Neuronal stem cell (in vitro differentiated cells): Measurements from ENCODE around the gene DSP.

Experiments used
- DNase-seq: peaks from one replicate; pipeline ENCODE4 v3.0.0-alpha.2; 2013; ENCODE audit warnings: low spot score
- H2AFZ ChIP-seq: one replicate; pipeline ENCODE4 v1.6.1; 2013; ENCODE audit warnings: mild to moderate bottlenecking, low read length, inconsistent platforms
- H2AK5ac ChIP-seq: 2 replicates; pipeline ENCODE4 v1.6.1; 2013; ENCODE audit warnings: low read depth, mild to moderate bottlenecking, inconsistent platforms, low read length, moderate library complexity, mixed read lengths
- H2BK120ac ChIP-seq: 2 replicates; pipeline ENCODE4 v1.6.1; 2013; ENCODE audit warnings: low read depth, mild to moderate bottlenecking, inconsistent platforms, low read length, moderate library complexity, mixed read lengths
- H2BK12ac ChIP-seq: one replicate; pipeline ENCODE4 v1.6.1; 2013; ENCODE audit warnings: low read length, inconsistent platforms
- H2BK15ac ChIP-seq: 2 replicates; pipeline ENCODE4 v1.6.1; 2013; ENCODE audit warnings: mild to moderate bottlenecking, low read length, inconsistent platforms, mixed read lengths
- H2BK5ac ChIP-seq: one replicate; pipeline ENCODE4 v1.6.1; 2013; ENCODE audit warnings: inconsistent platforms, mild to moderate bottlenecking, low read length, moderate library complexity
- H3K14ac ChIP-seq: one replicate; pipeline ENCODE4 v1.6.1; 2013; ENCODE audit warnings: low read length, inconsistent platforms
- H3K18ac ChIP-seq: 2 replicates; pipeline ENCODE4 v1.6.1; 2013; ENCODE audit warnings: low read length, inconsistent platforms
- H3K23ac ChIP-seq: 2 replicates; pipeline ENCODE4 v1.6.1; 2013; ENCODE audit warnings: low read depth, mild to moderate bottlenecking, mixed read lengths, low read length, inconsistent platforms; ENCODE audit not compliant: poor library complexity
- H3K27ac ChIP-seq: replicated peaks from 3 replicates; pipeline ENCODE4 v1.5.1; 2013; ENCODE audit warnings: low read length, inconsistent platforms
- H3K27me3 ChIP-seq, 3 experiments: 2 replicates each; pipeline ENCODE4 v1.6.1; 2013; ENCODE audit warnings: low read length in 3 of 3, mild to moderate bottlenecking in 2 of 3, inconsistent platforms in 1 of 3, low read depth in 1 of 3, mixed read lengths in 1 of 3, moderate library complexity in 1 of 3; ENCODE audit not compliant: control insufficient read depth in 3 of 3, insufficient read depth in 3 of 3
- H3K36me3 ChIP-seq, 2 donors: replicated peaks in 1 of 2; 2 replicates each; pipeline ENCODE4 v1.6.1; 2013; ENCODE audit warnings: low read length in 2 of 2; ENCODE audit not compliant: control insufficient read depth in 2 of 2, insufficient read depth in 2 of 2
- H3K4ac ChIP-seq: 2 replicates; pipeline ENCODE4 v1.6.1; 2013; ENCODE audit warnings: inconsistent platforms, mild to moderate bottlenecking, low read length, moderate library complexity
- H3K4me1 ChIP-seq, 2 donors: 1 replicate in 1 of 2; 2 replicates in 1 of 2; pipeline ENCODE4 v1.6.1; 2013; ENCODE audit warnings: low read length in 2 of 2, low read depth in 1 of 2; ENCODE audit not compliant: control insufficient read depth in 2 of 2, insufficient read depth in 1 of 2
- H3K4me2 ChIP-seq: one replicate; pipeline ENCODE4 v1.6.1; 2013; ENCODE audit warnings: mild to moderate bottlenecking, low read length, inconsistent platforms; ENCODE audit not compliant: insufficient read depth, poor library complexity, severe bottlenecking
- H3K4me3 ChIP-seq, 2 donors: 2 replicates each; pipeline ENCODE4 v1.5.1; 2013; ENCODE audit warnings: low read length in 2 of 2, mild to moderate bottlenecking in 2 of 2, inconsistent platforms in 1 of 2, moderate library complexity in 1 of 2
- H3K79me1 ChIP-seq: one replicate; pipeline ENCODE4 v1.6.1; 2013; ENCODE audit warnings: low read depth, mild to moderate bottlenecking, inconsistent platforms, low read length, moderate library complexity
- H3K9ac ChIP-seq: one replicate; pipeline ENCODE4 v1.6.1; 2013; ENCODE audit warnings: mild to moderate bottlenecking, low read depth, low read length, inconsistent platforms; ENCODE audit not compliant: poor library complexity
- H3K9me3 ChIP-seq, 2 donors: replicated peaks in 1 of 2; 2 replicates each; pipeline versions ENCODE3 to v1.6.1; 2013; ENCODE audit warnings: low read length in 2 of 2, mild to moderate bottlenecking in 2 of 2, inconsistent platforms in 1 of 2, low read depth in 1 of 2, mixed read lengths in 1 of 2, moderate library complexity in 1 of 2; ENCODE audit not compliant: control insufficient read depth in 2 of 2, insufficient read depth in 1 of 2
- H4K8ac ChIP-seq: one replicate; pipeline ENCODE4 v1.6.1; 2013; ENCODE audit warnings: low read depth, mild to moderate bottlenecking, inconsistent platforms, low read length, moderate library complexity
- H4K91ac ChIP-seq: one replicate; pipeline ENCODE4 v1.6.1; 2013; ENCODE audit warnings: low read length, low read depth, mild to moderate bottlenecking, inconsistent platforms; ENCODE audit not compliant: poor library complexity
- WGBS, 2 donors: extraction: QIAGEN DNeasy Blood & Tissue Kit; methylation state at CpG; one replicate each; pipeline ENCODE4 v1.1.7; 2013; ENCODE audit warnings: missing lambda C conversion rate in 2 of 2, mixed read lengths in 1 of 2; ENCODE audit not compliant: insufficient read length in 2 of 2, insufficient replicate concordance in 1 of 2; ENCODE audit errors: extremely low coverage in 2 of 2; 5-methylcytosine and 5-hydroxymethylcytosine counted together

DSP gene

GRCh38 chr6:7515363-7515762, 26.1 kb upstream of the DSP start:
- Histone ChIP-seq H3K4ac (no peak overlapping the region), H3K4me2 (no peak overlapping the region), H4K91ac (no peak overlapping the region), H3K36me3 (no peaks in the 10 kb centered on the region), H3K79me1 (no peaks in the 10 kb centered on the region), H4K8ac (no peak overlapping the region), H3K18ac (no peak overlapping the region), H3K27me3 (peaks cover 0 to 27% (median 0%) of the 10 kb centered on the region in 3 experiments), H2AFZ (no peak overlapping the region), H3K23ac (no peak overlapping the region), H3K4me3 (no peak overlapping the region), H2BK120ac (no peak overlapping the region), H3K9ac (no peak overlapping the region), H3K9me3 (no peaks in the 10 kb centered on the region), H3K14ac (no peak overlapping the region), H2BK5ac (no peak overlapping the region), H3K27ac (no peak overlapping the region), H2BK15ac (no peak overlapping the region), H3K4me1 (no peaks in the 10 kb centered on the region), H2AK5ac (no peak overlapping the region), H2BK12ac (no peak overlapping the region)
- DNase-seq, result no peak
- WGBS, 2 donors, result no CpG with 5 or more reads among the region's 2 CpGs

- Histone ChIP-seq H2BK12ac (no peak overlapping the region), H3K4me1 (no peaks in the 10 kb centered on the region), H3K9ac (no peak overlapping the region), H4K91ac (no peak overlapping the region), H3K4me2 (no peak overlapping the region), H2BK120ac (no peak overlapping the region), H3K36me3 (no peaks in the 10 kb centered on the region), H3K14ac (no peak overlapping the region), H3K4me3 (no peak overlapping the region), H3K23ac (no peak overlapping the region), H3K79me1 (no peaks in the 10 kb centered on the region), H3K9me3 (no peaks in the 10 kb centered on the region), H3K18ac (no peak overlapping the region), H4K8ac (no peak overlapping the region), H3K4ac (no peak overlapping the region), H2BK15ac (no peak overlapping the region), H2BK5ac (no peak overlapping the region), H3K27me3 (peaks cover 0 to 23% (median 0%) of the 10 kb centered on the region in 3 experiments), H3K27ac (no peak overlapping the region), H2AK5ac (no peak overlapping the region), H2AFZ (no peak overlapping the region)
- WGBS, 2 donors, result no CpG with 5 or more reads among the region's 8 CpGs
- DNase-seq, result no peak
Observed at GRCh38 chr6:7518877-7519276, 22.6 kb upstream of the DSP start.

- no peak overlapping the region for H3K18ac ChIP-seq
- H4K91ac ChIP-seq, result no peak overlapping the region
- H2AK5ac ChIP-seq, result no peak overlapping the region
- H2AFZ ChIP-seq, result no peak overlapping the region
- no peaks in the 10 kb centered on the region for H3K9me3 ChIP-seq
- H3K36me3 ChIP-seq, result no peaks in the 10 kb centered on the region
- no peak overlapping the region for H3K4ac ChIP-seq
- H2BK120ac ChIP-seq, result no peak overlapping the region
- H2BK15ac ChIP-seq, result no peak overlapping the region
- no peaks in the 10 kb centered on the region for H3K79me1 ChIP-seq
- H3K27me3 ChIP-seq, result peaks cover 0 to 22% (median 0%) of the 10 kb centered on the region in 3 experiments
- H3K23ac ChIP-seq, result no peak overlapping the region
- no peak for DNase-seq
- H4K8ac ChIP-seq, result no peak overlapping the region
- H2BK5ac ChIP-seq, result no peak overlapping the region
- no peak overlapping the region for H3K27ac ChIP-seq
- no peak overlapping the region for H3K4me3 ChIP-seq
- H3K9ac ChIP-seq, result no peak overlapping the region
- no peak overlapping the region for H3K14ac ChIP-seq
- H2BK12ac ChIP-seq, result no peak overlapping the region
- H3K4me1 ChIP-seq, result peaks cover 0 to 5% of the 10 kb centered on the region in 2 donors
- H3K4me2 ChIP-seq, result no peak overlapping the region
Observed at GRCh38 chr6:7522873-7523272, 18.6 kb upstream of the DSP start.

- H2AK5ac ChIP-seq, result no peak overlapping the region
- H2BK120ac ChIP-seq, result no peak overlapping the region
- H3K36me3 ChIP-seq, result no peaks in the 10 kb centered on the region
- no peak overlapping the region for H4K91ac ChIP-seq
- H3K9ac ChIP-seq, result no peak overlapping the region
- H3K27me3 ChIP-seq, result peaks cover 0 to 27% (median 0%) of the 10 kb centered on the region in 3 experiments
- no peak overlapping the region for H3K4me3 ChIP-seq
- no peak overlapping the region for H2AFZ ChIP-seq
- H3K4ac ChIP-seq, result no peak overlapping the region
- no peak overlapping the region for H3K4me2 ChIP-seq
- no CpG with 5 or more reads among the region's 2 CpGs for WGBS, 2 donors
- H3K14ac ChIP-seq, result no peak overlapping the region
- H3K18ac ChIP-seq, result no peak overlapping the region
- H2BK12ac ChIP-seq, result no peak overlapping the region
- H3K27ac ChIP-seq, result no peak overlapping the region
- no peak overlapping the region for H3K23ac ChIP-seq
- H4K8ac ChIP-seq, result no peak overlapping the region
- H3K9me3 ChIP-seq, result no peaks in the 10 kb centered on the region
- H3K4me1 ChIP-seq, result peaks cover 0 to 5% of the 10 kb centered on the region in 2 donors
- DNase-seq, result no peak
- H2BK15ac ChIP-seq, result no peak overlapping the region
- no peaks in the 10 kb centered on the region for H3K79me1 ChIP-seq
- H2BK5ac ChIP-seq, result no peak overlapping the region
Observed at GRCh38 chr6:7523922-7524321, 17.5 kb upstream of the DSP start.
